Activated T-cell treated with anti-CD3 and anti-CD28 coated beads, Interleukin-2, amount 50 U/mL, for 4 hours (primary cell): Measurements from ENCODE around the gene RSU1. TPM values are rescaled to one million over a fixed set of nuclear protein-coding genes. Genes with fewer than 3 reads are reported as not detected.
"Not testable (repeated sequence)": the region's sequence is repeated elsewhere in the genome, so short reads cannot be mapped to it uniquely, and the experiment has no call there.

ENCODE experiments used
- ATAC-seq, 2 donors: fragments of 200-7000 bp; cut with Tn5 transposase; one replicate each; pipeline ENCODE4 v1.10.0; 2021
- DNase-seq: peaks from one replicate; pipeline ENCODE4 v3.0.0-alpha.2; 2020
- H3K27me3 Mint-ChIP-seq: one replicate; pipeline ENCODE4 v1.8.0; 2021; ENCODE audit warnings: low read depth, mixed read lengths
- H3K36me3 Mint-ChIP-seq: one replicate; pipeline ENCODE4 v1.8.0; 2022; ENCODE audit warnings: mixed read lengths; ENCODE audit not compliant: insufficient read depth
- H3K4me1 Mint-ChIP-seq: one replicate; pipeline ENCODE4 v1.8.0; 2021; ENCODE audit warnings: low read depth, mixed read lengths
- H3K4me3 Mint-ChIP-seq: one replicate; pipeline ENCODE4 v1.8.0; 2021; ENCODE audit warnings: mild to moderate bottlenecking, moderate library complexity, mixed read lengths
- H3K9me3 Mint-ChIP-seq: one replicate; pipeline ENCODE4 v1.8.0; 2021; ENCODE audit warnings: mixed read lengths
- total RNA-seq, 3 donors: library from RNA; stranded (reverse); gene quantifications; one replicate each; pipeline ENCODE4 v1.2.1, GENCODE V29; 2021

RSU1 gene
- total RNA-seq, 3 donors from 2014 or later, result 34.7 to 45.7 (median 44.7) TPM

DNA sequence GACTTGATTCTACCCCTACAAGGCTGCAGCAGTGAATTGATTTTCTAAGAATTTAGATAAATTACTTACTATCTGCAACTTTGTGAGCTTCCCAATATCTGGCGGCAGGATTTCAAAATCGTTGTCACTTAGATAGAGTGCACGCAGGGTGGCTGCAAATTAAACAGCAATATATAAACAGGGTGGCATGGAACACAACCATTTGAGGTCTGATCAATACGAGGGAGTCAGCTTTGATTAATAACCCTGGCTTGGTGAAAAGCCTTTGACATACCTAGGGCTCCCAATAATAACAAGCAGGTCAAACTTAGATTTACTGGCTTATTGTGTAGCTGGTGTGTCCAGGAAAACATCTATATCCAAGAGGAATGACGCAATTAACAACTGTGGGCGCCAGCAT lies 64.4 kb downstream of the RSU1 start:
- not testable (repeated sequence) for H3K4me3 Mint-ChIP-seq, DNase-seq, H3K9me3 Mint-ChIP-seq, ATAC-seq, H3K27me3 Mint-ChIP-seq, H3K4me1 Mint-ChIP-seq
- H3K36me3 Mint-ChIP-seq, result peaks cover 36% of the 10 kb centered on the region

GRCh38 chr10:16752099-16752498 lies 65.1 kb downstream of the RSU1 start:
- Mint-ChIP-seq H3K4me3 (no peak overlapping the region), H3K9me3 (no peaks in the 10 kb centered on the region), H3K4me1 (peaks cover 2% of the 10 kb centered on the region), H3K27me3 (no peaks in the 10 kb centered on the region), H3K36me3 (peaks cover 38% of the 10 kb centered on the region)
- DNase-seq, result no peak
- ATAC-seq, result no peak

DNA sequence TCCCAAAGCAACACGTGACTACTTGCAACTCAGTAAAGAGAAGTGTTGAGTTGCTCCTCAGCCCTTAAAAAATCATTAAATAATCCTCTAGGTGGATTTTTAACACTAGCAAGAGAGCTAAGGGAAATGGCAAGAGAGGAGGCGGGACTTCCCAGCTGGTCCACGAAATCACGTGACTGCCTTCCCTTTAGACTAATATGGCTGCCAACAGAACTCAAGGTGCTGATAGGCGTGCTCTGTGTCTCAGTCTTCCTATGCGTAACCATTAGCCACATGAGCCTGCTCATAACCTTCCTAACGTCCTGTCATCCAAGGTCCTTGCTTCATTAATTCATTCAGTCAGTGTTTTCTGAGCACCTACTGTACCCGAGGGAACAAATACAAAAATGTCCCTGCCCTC lies 66.0 kb downstream of the RSU1 start:
- peaks cover 37% of the 10 kb centered on the region for H3K36me3 Mint-ChIP-seq
- H3K9me3 Mint-ChIP-seq, result no peaks in the 10 kb centered on the region
- no peaks in the 10 kb centered on the region for H3K27me3 Mint-ChIP-seq
- H3K4me3 Mint-ChIP-seq, result no peak overlapping the region
- no peaks in the 10 kb centered on the region for H3K4me1 Mint-ChIP-seq
- DNase-seq (no peak), ATAC-seq (no peak)

- Mint-ChIP-seq H3K4me1 (no peaks in the 10 kb centered on the region), H3K27me3 (no peaks in the 10 kb centered on the region), H3K4me3 (no peak overlapping the region), H3K9me3 (no peaks in the 10 kb centered on the region), H3K36me3 (peaks cover 37% of the 10 kb centered on the region)
- DNase-seq, result no peak
- no peak for ATAC-seq
These were observed 66.8 kb downstream of the RSU1 start for GRCh38 chr10:16750461-16750860.

GRCh38 chr10:16748749-16749148 lies 68.5 kb downstream of the RSU1 start:
- no peaks in the 10 kb centered on the region for H3K9me3 Mint-ChIP-seq
- H3K4me1 Mint-ChIP-seq, result no peaks in the 10 kb centered on the region
- H3K27me3 Mint-ChIP-seq, result no peaks in the 10 kb centered on the region
- no peak for DNase-seq
- ATAC-seq, result no peak
- H3K4me3 Mint-ChIP-seq, result no peak overlapping the region
- H3K36me3 Mint-ChIP-seq, result peaks cover 39% of the 10 kb centered on the region

GRCh38 chr10:16746856-16747255 lies 70.4 kb downstream of the RSU1 start:
- H3K4me1 Mint-ChIP-seq, result no peaks in the 10 kb centered on the region
- H3K9me3 Mint-ChIP-seq, result no peaks in the 10 kb centered on the region
- ATAC-seq, result no peak
- no peak for DNase-seq
- no peak overlapping the region for H3K4me3 Mint-ChIP-seq
- H3K36me3 Mint-ChIP-seq, result peaks cover 30% of the 10 kb centered on the region
- no peaks in the 10 kb centered on the region for H3K27me3 Mint-ChIP-seq

DNA sequence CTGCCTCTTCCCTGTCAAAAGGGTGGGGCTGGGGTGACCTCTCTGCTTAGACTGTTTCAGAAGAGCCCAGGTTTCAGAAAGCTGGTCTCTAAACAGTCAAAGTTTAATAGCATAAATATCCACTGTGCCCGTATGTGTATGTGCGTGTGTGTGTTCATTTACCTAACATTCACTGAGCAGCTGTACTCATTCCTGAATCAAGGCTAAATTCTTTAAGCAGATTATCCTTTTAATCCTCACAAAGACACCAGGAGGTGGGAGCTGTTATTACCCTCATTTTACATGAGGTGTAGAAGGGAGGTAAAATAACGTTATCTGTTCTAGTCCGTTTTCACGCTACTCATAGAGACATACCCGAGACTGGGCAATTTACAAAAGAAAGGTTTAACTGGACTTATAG lies 72.2 kb downstream of the RSU1 start:
- H3K36me3 Mint-ChIP-seq, result peaks cover 30% of the 10 kb centered on the region
- H3K4me1 Mint-ChIP-seq, result no peaks in the 10 kb centered on the region
- DNase-seq (no peak), ATAC-seq (no peak)
- H3K4me3 Mint-ChIP-seq, result no peak overlapping the region
- H3K9me3 Mint-ChIP-seq, result no peaks in the 10 kb centered on the region
- H3K27me3 Mint-ChIP-seq, result no peaks in the 10 kb centered on the region

DNA sequence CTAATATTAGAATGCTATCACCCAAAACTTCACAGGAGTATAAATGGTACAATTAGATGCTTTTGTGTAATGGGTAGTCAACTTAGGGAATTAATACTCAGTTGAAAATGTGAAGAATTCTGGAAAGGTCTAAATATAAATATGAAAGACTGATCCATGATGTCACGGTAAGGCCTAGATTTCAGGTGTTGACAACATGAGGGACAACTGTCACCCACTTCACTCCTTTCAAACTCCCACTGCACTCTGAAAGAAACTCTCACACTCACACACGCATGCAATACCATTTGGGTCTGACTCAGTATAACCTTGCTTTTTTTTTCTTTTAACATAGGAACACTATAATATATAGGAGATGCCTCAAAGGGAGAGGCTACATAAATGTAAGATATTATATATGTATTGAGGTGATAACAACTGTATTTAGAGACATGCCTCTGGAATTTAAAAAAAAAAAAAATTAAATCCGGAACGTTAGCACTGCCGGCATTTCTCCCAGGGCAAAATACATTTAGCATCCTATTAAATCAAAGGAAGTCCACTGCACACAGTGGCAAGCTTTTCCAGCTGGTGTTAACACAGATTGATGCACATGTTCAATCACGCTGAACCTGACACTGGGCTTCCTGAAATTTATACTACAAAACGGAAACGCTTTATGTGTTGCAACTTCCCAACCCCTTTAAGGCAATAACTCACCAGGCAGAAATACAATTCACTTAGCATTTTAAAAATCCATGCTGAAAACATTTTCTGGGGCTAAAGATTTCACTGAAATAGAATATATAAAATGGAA lies 74.9 kb downstream of the RSU1 start:
- peaks cover 39% of the 10 kb centered on the region for H3K36me3 Mint-ChIP-seq
- peaks cover 3% of the 10 kb centered on the region for H3K9me3 Mint-ChIP-seq
- DNase-seq (no peak), ATAC-seq (no peak)
- H3K27me3 Mint-ChIP-seq, result no peaks in the 10 kb centered on the region
- H3K4me1 Mint-ChIP-seq, result no peaks in the 10 kb centered on the region
- no peak overlapping the region for H3K4me3 Mint-ChIP-seq

DNA sequence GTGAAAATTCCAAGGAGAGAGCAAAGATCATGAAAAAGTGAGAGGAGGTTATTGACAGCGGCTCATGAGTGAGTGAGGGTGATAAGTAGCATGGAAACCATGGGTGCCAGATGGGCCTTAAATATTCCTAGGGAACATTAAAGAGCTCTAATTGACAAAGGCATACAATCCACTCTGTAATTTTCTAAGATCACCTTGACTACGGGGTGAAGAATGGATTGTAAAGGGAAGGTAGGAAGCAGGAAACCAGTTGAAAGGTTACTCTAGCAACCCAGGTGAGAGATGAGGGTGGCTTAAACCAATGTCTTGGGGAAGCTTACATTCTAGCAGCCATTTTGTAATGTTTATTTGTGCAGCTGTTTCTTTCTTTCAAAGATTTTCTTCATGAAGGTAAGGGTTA lies 75.7 kb downstream of the RSU1 start:
- no peak overlapping the region for H3K4me3 Mint-ChIP-seq
- no peaks in the 10 kb centered on the region for H3K27me3 Mint-ChIP-seq
- H3K4me1 Mint-ChIP-seq, result no peaks in the 10 kb centered on the region
- H3K36me3 Mint-ChIP-seq, result peaks cover 39% of the 10 kb centered on the region
- ATAC-seq, result no peak
- no peak for DNase-seq
- peaks cover 12% of the 10 kb centered on the region for H3K9me3 Mint-ChIP-seq

- H3K27me3 Mint-ChIP-seq, result no peaks in the 10 kb centered on the region
- H3K4me3 Mint-ChIP-seq, result no peak overlapping the region
- ATAC-seq (no peak), DNase-seq (no peak)
- H3K9me3 Mint-ChIP-seq, result peaks cover 27% of the 10 kb centered on the region
- H3K36me3 Mint-ChIP-seq, result peaks cover 61% of the 10 kb centered on the region
- peaks cover under 1% of the 10 kb centered on the region for H3K4me1 Mint-ChIP-seq
These were observed 79.8 kb downstream of the RSU1 start for GRCh38 chr10:16737420-16737819.

DNA sequence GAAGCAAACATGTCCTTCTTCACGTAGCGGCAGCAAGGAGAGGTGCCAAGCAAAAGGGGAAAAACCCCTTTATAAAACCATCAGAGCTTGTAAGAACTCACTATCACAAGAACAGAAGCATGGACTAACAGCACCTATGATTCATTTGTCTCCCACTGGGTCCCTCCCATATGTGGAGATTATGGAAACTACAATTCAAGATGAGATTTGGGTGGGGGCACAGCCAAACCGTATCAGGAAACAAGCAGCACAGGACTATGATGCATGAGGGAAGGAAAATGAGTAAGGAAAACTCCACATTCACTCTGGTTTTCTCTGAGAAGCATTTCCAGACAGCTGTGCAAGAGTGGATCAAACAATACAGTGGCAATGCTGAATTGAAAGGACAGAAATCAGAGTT lies 81.6 kb downstream of the RSU1 start:
- no peak for ATAC-seq
- Mint-ChIP-seq H3K4me3 (no peak overlapping the region), H3K36me3 (peaks cover 58% of the 10 kb centered on the region), H3K27me3 (no peaks in the 10 kb centered on the region), H3K9me3 (peaks cover 27% of the 10 kb centered on the region), H3K4me1 (peaks cover 3% of the 10 kb centered on the region)
- DNase-seq, result no peak

DNA sequence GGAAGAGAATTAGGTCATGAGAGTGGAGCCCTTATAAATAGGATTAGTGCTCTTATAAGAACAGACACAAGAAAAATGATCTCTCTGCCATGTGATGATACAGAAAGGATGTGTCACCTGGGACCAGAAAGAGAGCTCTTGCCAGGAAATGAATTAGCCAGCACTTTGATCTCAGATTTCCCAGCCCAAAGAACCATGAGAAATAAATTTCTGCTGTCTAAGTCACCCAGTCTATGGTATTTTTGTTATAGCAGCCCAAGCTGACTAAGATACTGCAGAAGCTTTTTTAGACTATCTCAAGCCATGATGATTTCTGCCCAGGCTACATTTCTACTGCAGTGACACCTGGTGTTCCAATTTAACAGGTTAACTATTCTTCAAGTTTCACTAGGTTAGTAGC lies 84.8 kb downstream of the RSU1 start:
- peaks cover 23% of the 10 kb centered on the region for H3K4me1 Mint-ChIP-seq
- no peak overlapping the region for H3K4me3 Mint-ChIP-seq
- H3K9me3 Mint-ChIP-seq, result peaks cover 33% of the 10 kb centered on the region
- H3K27me3 Mint-ChIP-seq, result no peaks in the 10 kb centered on the region
- DNase-seq (no peak), ATAC-seq (no peak)
- H3K36me3 Mint-ChIP-seq, result peaks cover 61% of the 10 kb centered on the region

DNA sequence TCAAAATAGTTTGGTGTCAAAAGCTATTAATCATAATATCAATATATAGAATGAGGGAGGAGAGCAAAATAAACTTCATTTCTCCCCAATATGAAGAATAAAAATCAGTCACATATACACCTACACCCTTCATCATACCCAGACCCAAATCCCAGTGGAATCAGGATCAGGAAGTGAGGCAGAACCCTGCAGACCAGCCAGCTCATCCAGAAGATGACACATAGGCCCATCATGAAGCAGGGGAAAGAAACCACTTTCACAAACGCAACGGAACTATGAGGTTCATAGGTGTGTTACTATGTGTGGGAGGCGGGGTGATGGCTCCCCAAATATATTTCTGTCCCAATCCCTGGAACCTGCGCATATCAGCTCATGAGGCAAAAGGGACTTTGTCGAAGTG lies 89.0 kb downstream of the RSU1 start:
- peaks cover 8% of the 10 kb centered on the region for H3K9me3 Mint-ChIP-seq
- ATAC-seq (no peak), DNase-seq (no peak)
- H3K36me3 Mint-ChIP-seq, result peaks cover 50% of the 10 kb centered on the region
- H3K4me1 Mint-ChIP-seq, result peaks cover 23% of the 10 kb centered on the region
- no peak overlapping the region for H3K4me3 Mint-ChIP-seq
- H3K27me3 Mint-ChIP-seq, result no peaks in the 10 kb centered on the region

DNA sequence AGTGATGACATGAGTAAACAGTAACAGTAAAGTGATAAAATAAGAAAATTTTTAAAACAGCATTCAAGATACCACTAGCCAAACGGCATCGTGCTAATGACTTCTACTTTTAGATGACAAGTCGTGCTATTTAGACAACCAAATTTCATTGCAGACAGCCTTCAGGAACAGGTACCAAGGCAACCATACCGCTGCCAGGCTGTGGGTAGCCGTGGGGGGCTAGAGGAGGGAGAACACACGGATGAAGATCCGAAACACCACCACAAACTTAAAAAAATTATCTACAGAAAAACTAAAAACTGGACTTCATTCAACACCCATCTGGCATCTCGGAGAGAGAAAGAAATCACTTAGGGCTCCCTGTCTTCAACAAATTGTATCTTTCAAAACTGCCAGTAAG lies 89.6 kb downstream of the RSU1 start:
- ATAC-seq (no peak), DNase-seq (no peak)
- H3K36me3 Mint-ChIP-seq, result peaks cover 51% of the 10 kb centered on the region
- H3K27me3 Mint-ChIP-seq, result no peaks in the 10 kb centered on the region
- peaks cover 8% of the 10 kb centered on the region for H3K9me3 Mint-ChIP-seq
- peaks cover 23% of the 10 kb centered on the region for H3K4me1 Mint-ChIP-seq
- no peak overlapping the region for H3K4me3 Mint-ChIP-seq

DNA sequence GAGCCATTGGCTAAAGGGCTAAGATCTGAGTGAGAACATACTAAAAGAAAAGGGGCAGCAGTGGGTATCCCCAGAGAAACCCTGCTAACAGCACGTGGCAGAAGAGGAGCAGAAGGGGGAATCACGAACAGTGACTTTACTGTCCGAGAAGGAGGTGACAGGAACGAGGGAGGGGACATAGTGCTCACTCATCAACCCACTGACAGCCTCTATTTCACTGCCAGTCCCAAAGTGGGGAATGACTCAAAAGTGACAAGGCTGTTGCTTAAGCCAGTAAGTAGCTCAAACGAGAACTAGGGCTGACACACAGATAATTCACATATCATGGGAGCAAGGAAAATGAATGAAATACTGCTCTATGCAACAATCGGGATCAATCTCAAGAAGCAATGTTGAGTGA lies 92.7 kb downstream of the RSU1 start:
- Mint-ChIP-seq H3K36me3 (peaks cover 60% of the 10 kb centered on the region), H3K27me3 (no peaks in the 10 kb centered on the region), H3K4me3 (no peak overlapping the region), H3K9me3 (peaks cover 10% of the 10 kb centered on the region), H3K4me1 (peaks cover 10% of the 10 kb centered on the region)
- ATAC-seq (no peak), DNase-seq (no peak)
